Measurements from ENCODE around the gene WDR86.

DNA sequence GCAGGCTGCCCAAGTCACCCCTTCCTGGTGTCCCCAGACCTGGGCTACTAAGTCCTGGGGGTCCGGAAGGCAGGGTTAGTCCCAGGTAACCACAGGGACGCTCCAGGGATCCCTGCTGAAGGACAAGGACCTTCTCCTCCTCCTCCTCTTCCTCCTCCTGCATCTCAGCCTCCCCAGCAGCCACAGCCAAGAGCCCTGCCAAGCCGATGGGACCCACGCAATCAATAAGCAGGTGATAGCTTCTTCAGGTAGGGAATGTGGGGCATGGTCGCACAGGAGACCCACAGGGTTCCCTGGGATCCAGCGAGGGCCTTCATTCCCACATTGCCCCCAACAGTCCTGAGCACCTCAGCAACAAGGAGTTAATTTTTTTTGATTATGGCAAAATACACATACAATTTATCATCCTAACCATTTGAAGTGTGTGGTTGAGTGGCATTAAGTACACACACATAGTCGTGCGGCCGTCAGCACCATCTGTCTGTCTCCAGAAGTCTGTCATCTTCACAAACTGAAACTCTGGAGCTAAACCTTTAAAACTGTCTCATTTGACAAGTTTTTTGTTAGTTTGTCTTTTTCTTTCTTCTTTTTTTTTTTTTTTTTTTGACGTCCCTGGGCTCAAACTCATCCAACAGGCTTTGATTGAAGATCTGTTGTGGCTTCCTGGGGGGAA is 18.0 kb upstream of the WDR86 start:
- TF ChIP-seq CTCF (optimal IDR thresholded peaks at IDR 0.05 in 1 of 3, IDR thresholded peaks at IDR 0.05 in 1 of 3, conservative IDR thresholded peaks at IDR 0.05 in 1 of 3; ENCODE audit: extremely low read depth in 1 of 3, insufficient read depth in 2 of 3, low read length in 3 of 3) (no peak), EZH2 (IDR thresholded peaks at IDR 0.05; ENCODE audit: low read length) (no peak)
